HG03521 (cell line): Measurements from ENCODE around the gene MCM5.
"Not testable (repeated sequence)": the region's sequence is repeated elsewhere in the genome, so short reads cannot be mapped to it uniquely, and the experiment has no call there.

ENCODE experiments used
- ATAC-seq: cut with Tn5 transposase; IDR thresholded peaks from one replicate; pipeline ENCODE4 v1.9.1; 2021; ENCODE audit warnings: mild to moderate bottlenecking, moderate library complexity; ENCODE audit not compliant: unreplicated experiment

MCM5 gene

GRCh38 chr22:35449829-35450689 is 50.1 kb downstream of the MCM5 start:
- ATAC-seq: no peak

GRCh38 chr22:35450824-35451569 is 51.1 kb downstream of the MCM5 start:
- ATAC-seq: no peak

GRCh38 chr22:35451592-35451991 is 51.7 kb downstream of the MCM5 start:
- no peak for ATAC-seq

GRCh38 chr22:35452351-35452781 is 52.4 kb downstream of the MCM5 start:
- no peak for ATAC-seq

GRCh38 chr22:35452810-35453743 is 53.1 kb downstream of the MCM5 start:
- no peak for ATAC-seq

GRCh38 chr22:35454416-35455054 is 54.6 kb downstream of the MCM5 start:
- no peak for ATAC-seq

- no peak for ATAC-seq
Measured at GRCh38 chr22:35455529-35455928, 55.6 kb downstream of the MCM5 start.

GRCh38 chr22:35456757-35457156 is 56.8 kb downstream of the MCM5 start:
- ATAC-seq: no peak

GRCh38 chr22:35457729-35458546 is 58.0 kb downstream of the MCM5 start:
- ATAC-seq: no peak

- no peak for ATAC-seq
Measured at GRCh38 chr22:35458547-35459422, 58.8 kb downstream of the MCM5 start.

GRCh38 chr22:35459423-35459894 is 59.5 kb downstream of the MCM5 start:
- ATAC-seq: no peak

- ATAC-seq: not testable (repeated sequence)
Measured at GRCh38 chr22:35459976-35460375, 60.0 kb downstream of the MCM5 start.

- ATAC-seq: no peak
Measured at GRCh38 chr22:35460688-35461087, 60.7 kb downstream of the MCM5 start.

- ATAC-seq: no peak
Measured at GRCh38 chr22:35462498-35463230, 62.7 kb downstream of the MCM5 start.

GRCh38 chr22:35463231-35463933 is 63.4 kb downstream of the MCM5 start:
- no peak for ATAC-seq

GRCh38 chr22:35464399-35464798 is 64.5 kb downstream of the MCM5 start:
- ATAC-seq: no peak

- ATAC-seq: no peak
Measured at GRCh38 chr22:35465109-35465701, 65.3 kb downstream of the MCM5 start.
